H9 (cell line): Measurements from ENCODE around the gene PCSK9. TPM values are rescaled to one million over a fixed set of nuclear protein-coding genes. Genes with fewer than 3 reads are reported as not detected.

Experiments
- DNase-seq: peaks from one replicate; pipeline ENCODE4 v3.0.0-alpha.2; 2017
- H2AFZ ChIP-seq: one replicate; pipeline ENCODE4 v1.6.1; 2013; ENCODE audit warnings: mild to moderate bottlenecking, low read length, control low read depth, moderate library complexity
- H2AK5ac ChIP-seq: 2 replicates; pipeline ENCODE4 v1.6.1; 2013; ENCODE audit warnings: low read length, control low read depth, mixed read lengths; ENCODE audit not compliant: insufficient read length
- H2BK120ac ChIP-seq: one replicate; pipeline ENCODE4 v1.6.1; 2013; ENCODE audit warnings: low read depth, mild to moderate bottlenecking, low read length, control low read depth, inconsistent platforms; ENCODE audit not compliant: poor library complexity, severe bottlenecking
- H2BK12ac ChIP-seq: 2 replicates; pipeline ENCODE4 v1.6.1; 2013; ENCODE audit warnings: low read length, control low read depth, mixed read lengths, low read depth; ENCODE audit not compliant: insufficient read length
- H2BK15ac ChIP-seq: 2 replicates; pipeline ENCODE4 v1.6.1; 2013; ENCODE audit warnings: low read depth, low read length, control low read depth
- H2BK20ac ChIP-seq: one replicate; pipeline ENCODE4 v1.6.1; 2013; ENCODE audit warnings: low read depth, mild to moderate bottlenecking, low read length, control low read depth, inconsistent platforms; ENCODE audit not compliant: poor library complexity, severe bottlenecking
- H2BK5ac ChIP-seq: 2 replicates; pipeline ENCODE4 v1.6.1; 2013; ENCODE audit warnings: low read length, control low read depth, mixed read lengths; ENCODE audit not compliant: insufficient read length
- H3K14ac ChIP-seq: 2 replicates; pipeline ENCODE4 v1.6.1; 2013; ENCODE audit warnings: low read length, control low read depth; ENCODE audit not compliant: insufficient read depth
- H3K18ac ChIP-seq: 2 replicates; pipeline ENCODE4 v1.6.1; 2013; ENCODE audit warnings: low read depth, mild to moderate bottlenecking, mixed read lengths, low read length, control low read depth; ENCODE audit not compliant: insufficient read length
- H3K23ac ChIP-seq: 2 replicates; pipeline ENCODE4 v1.6.1; 2013; ENCODE audit warnings: low read length, control low read depth, mixed read lengths, low read depth; ENCODE audit not compliant: insufficient read length
- H3K23me2 ChIP-seq: 2 replicates; pipeline ENCODE4 v1.6.1; 2013; ENCODE audit warnings: low read depth, mild to moderate bottlenecking, mixed read lengths, low read length, control low read depth; ENCODE audit not compliant: insufficient read length, poor library complexity, severe bottlenecking
- H3K27ac ChIP-seq: 2 replicates; pipeline ENCODE4 v1.5.1; 2013; ENCODE audit warnings: low read length, control low read depth, mixed read lengths, low read depth; ENCODE audit not compliant: insufficient read length
- H3K27me3 ChIP-seq: 2 replicates; pipeline ENCODE4 v1.6.1; 2013; ENCODE audit warnings: low read length, control low read depth, inconsistent platforms; ENCODE audit not compliant: insufficient read depth
- H3K4ac ChIP-seq: 2 replicates; pipeline ENCODE4 v1.6.1; 2013; ENCODE audit warnings: low read depth, mild to moderate bottlenecking, control low read depth, inconsistent platforms, low read length, moderate library complexity
- H3K4me1 ChIP-seq: 2 replicates; pipeline ENCODE4 v1.6.1; 2013; ENCODE audit warnings: low read length, control low read depth, inconsistent platforms; ENCODE audit not compliant: insufficient read depth
- H3K4me2 ChIP-seq: 2 replicates; pipeline ENCODE4 v1.6.1; 2013; ENCODE audit warnings: low read length, control low read depth, mixed read lengths; ENCODE audit not compliant: insufficient read length, insufficient read depth
- H3K56ac ChIP-seq: 2 replicates; pipeline ENCODE4 v1.6.1; 2013; ENCODE audit warnings: low read depth, mild to moderate bottlenecking, mixed read lengths, low read length, control low read depth; ENCODE audit not compliant: insufficient read length
- H3K79me1 ChIP-seq: 2 replicates; pipeline ENCODE4 v1.6.1; 2013; ENCODE audit warnings: low read depth, mild to moderate bottlenecking, moderate library complexity, low read length, control low read depth, inconsistent platforms; ENCODE audit not compliant: insufficient read depth, poor library complexity, severe bottlenecking
- H3K79me2 ChIP-seq: 2 replicates; pipeline ENCODE4 v1.6.1; 2013; ENCODE audit warnings: low read length, control low read depth, inconsistent platforms; ENCODE audit not compliant: insufficient read depth
- H3K9ac ChIP-seq: 2 replicates; pipeline ENCODE4 v1.6.1; 2013; ENCODE audit warnings: low read length, control low read depth, mixed read lengths; ENCODE audit not compliant: insufficient read length; ENCODE audit errors: extremely low read depth
- H3K9me3 ChIP-seq: one replicate; pipeline ENCODE4 v1.6.1; 2013; ENCODE audit warnings: low read depth, low read length, inconsistent platforms; ENCODE audit not compliant: control insufficient read depth
- H3T11ph ChIP-seq: one replicate; pipeline ENCODE4 v1.6.1; 2013; ENCODE audit warnings: mild to moderate bottlenecking, low read length, control low read depth, inconsistent platforms
- H4K20me1 ChIP-seq: one replicate; pipeline ENCODE4 v1.6.1; 2013; ENCODE audit not compliant: control insufficient read depth, insufficient read length, insufficient read depth
- H4K5ac ChIP-seq: 2 replicates; pipeline ENCODE4 v1.6.1; 2013; ENCODE audit warnings: low read depth, mild to moderate bottlenecking, mixed read lengths, low read length, control low read depth; ENCODE audit not compliant: insufficient read length
- H4K8ac ChIP-seq: replicated peaks from 2 replicates; pipeline ENCODE4 v1.6.1; 2013; ENCODE audit warnings: low read length, control low read depth, mixed read lengths, low read depth; ENCODE audit not compliant: insufficient read length
- H4K91ac ChIP-seq: 2 replicates; pipeline ENCODE4 v1.6.1; 2013; ENCODE audit warnings: low read depth, mild to moderate bottlenecking, moderate library complexity, mixed read lengths, low read length, control low read depth; ENCODE audit not compliant: insufficient read length
- H3K27ac Mint-ChIP-seq, 3 experiments: 2 replicates in 2 of 3; 3 replicates in 1 of 3; pipeline ENCODE4 v1.8.0; 2020 to 2021; ENCODE audit warnings: mixed read lengths in 3 of 3, mild to moderate bottlenecking in 1 of 3, moderate library complexity in 1 of 3
- H3K27me3 Mint-ChIP-seq: 2 replicates; pipeline ENCODE4 v1.8.0; 2021; ENCODE audit warnings: low read depth, mild to moderate bottlenecking, moderate library complexity, mixed read lengths
- H3K36me3 Mint-ChIP-seq, 3 experiments: 2 replicates in 2 of 3; 3 replicates in 1 of 3; pipeline ENCODE4 v1.8.0; 2020 to 2021; ENCODE audit warnings: low read depth in 3 of 3, mixed read lengths in 3 of 3; ENCODE audit not compliant: insufficient read depth in 1 of 3
- H3K4me1 Mint-ChIP-seq, 2 experiments: 2 replicates each; pipeline ENCODE4 v1.8.0; 2020; ENCODE audit warnings: mixed read lengths in 2 of 2
- H3K4me3 Mint-ChIP-seq, 2 experiments: 2 replicates in 1 of 2; 3 replicates in 1 of 2; pipeline ENCODE4 v1.8.0; 2020 to 2021; ENCODE audit warnings: mild to moderate bottlenecking in 2 of 2, mixed read lengths in 2 of 2, moderate library complexity in 1 of 2
- H3K9me3 Mint-ChIP-seq, 2 experiments: 2 replicates in 1 of 2; 3 replicates in 1 of 2; pipeline ENCODE4 v1.8.0; 2020; ENCODE audit warnings: mild to moderate bottlenecking in 2 of 2, mixed read lengths in 2 of 2, moderate library complexity in 1 of 2
- CTCF ChIP-seq: fragments of 200-600 bp; sonication (generic); conservative IDR thresholded peaks from 3 replicates; pipeline ENCODE4 v1.8.0; 2021; ENCODE audit warnings: antibody characterized with exemption, mild to moderate bottlenecking
- WGBS: extraction: QIAGEN DNeasy Blood & Tissue Kit; methylation state at CpG from one replicate; pipeline ENCODE4 v1.1.7; 2013; ENCODE audit warnings: missing lambda C conversion rate, low lambda C conversion rate, mixed read lengths; ENCODE audit not compliant: insufficient read length; ENCODE audit errors: extremely low coverage; 5-methylcytosine and 5-hydroxymethylcytosine counted together
- total RNA-seq: library from RNA; stranded (reverse); gene quantifications from 2 replicates; pipeline ENCODE4 v1.2.1, GENCODE V29; 2021

Gene PCSK9
- total RNA-seq, 1 experiment from 2014 or later, result 75.1 TPM

GRCh38 chr1:55053265-55053954, 14.1 kb downstream of the PCSK9 start:
- no CpG with 5 or more reads among the region's 7 CpGs for WGBS
- Histone ChIP-seq H3K79me2 (no peaks in the 10 kb centered on the region), H2BK20ac (no peak overlapping the region), H3K23ac (no peak overlapping the region), H4K8ac (no peak overlapping the region), H3K14ac (no peak overlapping the region), H2BK15ac (no peak overlapping the region), H3K4me2 (no peak overlapping the region), H3K27ac (no peak overlapping the region), H2BK12ac (no peak overlapping the region), H3T11ph (no peak overlapping the region), H3K23me2 (no peaks in the 10 kb centered on the region), H4K5ac (no peak overlapping the region), H4K20me1 (peaks cover 4% of the 10 kb centered on the region), H3K27me3 (no peaks in the 10 kb centered on the region), H2AFZ (no peak overlapping the region), H4K91ac (no peak overlapping the region), H2BK120ac (no peak overlapping the region), H3K9ac (no peak overlapping the region), H3K18ac (no peak overlapping the region), H3K9me3 (no peaks in the 10 kb centered on the region), H3K56ac (no peak overlapping the region), H3K4me1 (no peaks in the 10 kb centered on the region), H2AK5ac (no peak overlapping the region), H3K4ac (no peak overlapping the region), H2BK5ac (no peak overlapping the region), H3K79me1 (no peaks in the 10 kb centered on the region)
- Mint-ChIP-seq H3K27ac (peak overlapping the region in 1 of 3 experiments; percentile 70; a peak in 1 of 7 replicates), H3K27me3 (no peaks in the 10 kb centered on the region), H3K4me1 (no peaks in the 10 kb centered on the region), H3K4me3 (no peak overlapping the region), H3K36me3 (peaks cover 18 to 50% (median 25%) of the 10 kb centered on the region in 3 experiments; a peak in 6 of 7 replicates), H3K9me3 (no peaks in the 10 kb centered on the region)
- no peak for TF ChIP-seq CTCF
- DNase-seq, result no peak
